ENCODE data around the gene ACBD5. TPM values are rescaled to one million over a fixed set of nuclear protein-coding genes. Genes with fewer than 3 reads are reported as not detected.
"Not testable (repeated sequence)": the region's sequence is repeated elsewhere in the genome, so short reads cannot be mapped to it uniquely, and the experiment has no call there.

Gene ACBD5
- total RNA-seq, 2 experiments from 2014 or later = 10.6 to 14.8 TPM

DNA sequence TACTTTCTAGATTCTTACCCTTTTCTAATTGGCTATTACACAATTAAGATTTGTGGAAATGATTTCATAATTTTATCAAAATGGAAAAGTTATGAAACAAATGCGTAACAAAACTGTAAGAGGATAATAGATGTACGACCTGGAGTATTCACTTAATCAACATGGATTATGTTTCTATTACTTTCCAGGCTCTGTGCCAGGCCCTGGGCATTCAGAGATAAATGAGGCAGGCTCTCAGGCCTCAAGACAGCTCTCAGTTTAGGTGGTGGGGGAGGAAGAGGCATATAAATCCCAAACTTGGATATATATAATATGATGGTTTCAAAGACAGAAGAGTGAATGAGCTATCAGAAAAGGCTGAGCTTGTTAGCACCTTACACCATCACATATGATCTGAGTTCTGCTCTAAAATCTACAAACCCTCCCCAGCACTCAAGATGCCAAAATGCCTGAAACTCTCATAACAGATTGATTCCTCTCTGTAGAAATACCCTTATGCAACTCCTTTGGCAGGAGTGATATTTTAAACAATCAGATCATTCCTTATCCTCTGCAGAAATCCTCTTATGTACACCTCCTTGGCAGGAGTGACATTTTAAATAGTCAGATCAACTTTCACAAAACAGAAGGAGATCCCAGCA lies 42.5 kb downstream of the ACBD5 start:
- Mint-ChIP-seq H3K27me3 (no peaks in the 10 kb centered on the region), H3K27ac (no peak overlapping the region), H3K9me3 (ENCODE audit: low read depth) (no peaks in the 10 kb centered on the region), H3K36me3 (ENCODE audit: low read depth) (peaks cover under 1% of the 10 kb centered on the region), H3K4me1 (no peaks in the 10 kb centered on the region), H3K4me3 (no peak overlapping the region)
- ChIA-PET POLR2A (no interaction called here), CTCF (no interaction called here)
- DNase-seq (no peak), ATAC-seq (no peak)
- intact Hi-C loops (cut with DNase I, micrococcal nuclease) = no loop called here

GRCh38 chr10:27192284-27192683 lies 48.3 kb downstream of the ACBD5 start:
- ATAC-seq (no peak), DNase-seq (no peak)
- H3K4me3 Mint-ChIP-seq = no peak overlapping the region
- H3K4me1 Mint-ChIP-seq = no peaks in the 10 kb centered on the region
- no peak overlapping the region for H3K27ac Mint-ChIP-seq
- intact Hi-C loops (cut with DNase I, micrococcal nuclease) = no loop called here
- no peaks in the 10 kb centered on the region for H3K27me3 Mint-ChIP-seq
- CTCF ChIA-PET = no interaction called here
- H3K9me3 Mint-ChIP-seq (ENCODE audit: low read depth) = no peaks in the 10 kb centered on the region
- peaks cover 3% of the 10 kb centered on the region for H3K36me3 Mint-ChIP-seq (ENCODE audit: low read depth)
- POLR2A ChIA-PET = no interaction called here

GRCh38 chr10:27190508-27190907 lies 50.1 kb downstream of the ACBD5 start:
- intact Hi-C loops (cut with DNase I, micrococcal nuclease) = no loop called here
- ATAC-seq (no peak), DNase-seq (no peak)
- H3K9me3 Mint-ChIP-seq (ENCODE audit: low read depth) = no peaks in the 10 kb centered on the region
- no peaks in the 10 kb centered on the region for H3K4me1 Mint-ChIP-seq
- no peak overlapping the region for H3K4me3 Mint-ChIP-seq
- ChIA-PET CTCF (no interaction called here), POLR2A (no interaction called here)
- peaks cover 13% of the 10 kb centered on the region for H3K36me3 Mint-ChIP-seq (ENCODE audit: low read depth)
- no peaks in the 10 kb centered on the region for H3K27me3 Mint-ChIP-seq
- H3K27ac Mint-ChIP-seq = no peak overlapping the region

DNA sequence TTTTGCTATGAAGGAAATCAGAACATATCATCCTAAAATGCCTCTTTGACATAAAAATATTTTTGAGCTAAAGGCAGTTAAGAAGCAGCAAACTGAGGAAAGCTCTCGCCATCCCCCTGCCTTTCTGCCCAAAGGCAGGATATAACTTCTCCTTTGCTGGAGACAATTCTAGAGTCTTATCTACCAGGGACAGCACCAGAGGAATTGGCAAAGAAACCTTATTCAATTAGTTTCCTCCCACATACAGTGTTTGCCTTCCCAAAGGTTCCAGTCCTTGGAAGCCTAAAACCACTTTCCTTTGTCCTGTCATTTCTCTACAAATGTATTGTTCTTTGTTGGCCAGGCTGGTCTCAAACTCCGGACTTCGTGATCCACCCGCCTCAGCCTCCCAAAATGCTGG lies 51.7 kb downstream of the ACBD5 start:
- Mint-ChIP-seq H3K4me1 (no peaks in the 10 kb centered on the region), H3K27ac (no peak overlapping the region), H3K9me3 (ENCODE audit: low read depth) (no peaks in the 10 kb centered on the region), H3K4me3 (no peak overlapping the region), H3K36me3 (ENCODE audit: low read depth) (peaks cover 25% of the 10 kb centered on the region), H3K27me3 (no peaks in the 10 kb centered on the region)
- POLR2A ChIA-PET = no interaction called here
- CTCF ChIA-PET = interaction anchor here (1.5 kb wide), 1 partner anchor 35 kb away, joined by 5 read pairs; no protein-coding TSS in a partner anchor
- intact Hi-C loops (cut with DNase I, micrococcal nuclease) = loop anchor here in 1 of 2 experiments (10.0 kb wide), 1 partner anchor 1444 kb away; no protein-coding TSS in a partner anchor
- no peak for DNase-seq
- no peak for ATAC-seq

GRCh38 chr10:27188259-27188658 lies 52.3 kb downstream of the ACBD5 start:
- Mint-ChIP-seq H3K36me3 (ENCODE audit: low read depth) (peaks cover 29% of the 10 kb centered on the region), H3K4me3 (no peak overlapping the region), H3K4me1 (no peaks in the 10 kb centered on the region), H3K27ac (no peak overlapping the region), H3K27me3 (no peaks in the 10 kb centered on the region), H3K9me3 (ENCODE audit: low read depth) (no peaks in the 10 kb centered on the region)
- ATAC-seq = no peak
- DNase-seq = no peak
- ChIA-PET POLR2A (no interaction called here), CTCF (interaction anchor here (1.5 kb wide), 1 partner anchor 36 kb away, joined by 5 read pairs; no protein-coding TSS in a partner anchor)
- intact Hi-C loops (cut with DNase I, micrococcal nuclease) = loop anchor here in 1 of 2 experiments (10.0 kb wide), 1 partner anchor 1443 kb away; no protein-coding TSS in a partner anchor

- no peak overlapping the region for H3K4me3 Mint-ChIP-seq
- POLR2A ChIA-PET = interaction anchor here (0.8 kb wide), 1 partner anchor 12 kb away, joined by 5 read pairs; no protein-coding TSS in a partner anchor
- peaks cover 54% of the 10 kb centered on the region for H3K36me3 Mint-ChIP-seq (ENCODE audit: low read depth)
- intact Hi-C loops (cut with DNase I, micrococcal nuclease) = no loop called here
- DNase-seq (no peak), ATAC-seq (no peak)
- CTCF ChIA-PET = interaction anchor here (0.6 to 1.1 kb wide), 2 partner anchors 14 to 145 kb away, joined by 3 read pairs; no protein-coding TSS in a partner anchor
- no peak overlapping the region for H3K27ac Mint-ChIP-seq
- no peaks in the 10 kb centered on the region for H3K9me3 Mint-ChIP-seq (ENCODE audit: low read depth)
- no peaks in the 10 kb centered on the region for H3K27me3 Mint-ChIP-seq
- peaks cover 6% of the 10 kb centered on the region for H3K4me1 Mint-ChIP-seq
Measured at GRCh38 chr10:27169849-27170248, 70.7 kb downstream of the ACBD5 start.

DNA sequence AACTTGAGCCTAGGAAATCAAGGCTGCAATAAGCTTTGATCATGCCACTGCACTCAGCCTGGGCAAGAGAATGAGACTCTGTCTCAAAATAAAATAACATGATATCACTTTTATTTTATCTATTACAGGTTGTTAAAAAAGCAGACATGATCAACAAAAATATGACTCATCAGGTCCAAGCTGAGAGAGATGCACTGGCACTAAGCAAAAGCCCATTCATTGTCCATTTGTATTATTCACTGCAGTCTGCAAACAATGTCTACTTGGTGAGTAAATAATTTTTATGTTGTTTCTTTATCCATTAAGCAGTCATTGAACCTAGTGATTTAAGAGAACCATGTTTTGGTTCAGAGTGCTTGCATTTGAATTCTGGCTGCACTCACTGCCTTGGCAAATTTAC lies 82.2 kb downstream of the ACBD5 start:
- DNase-seq (no peak), ATAC-seq (no peak)
- Mint-ChIP-seq H3K4me3 (no peak overlapping the region), H3K9me3 (ENCODE audit: low read depth) (no peaks in the 10 kb centered on the region), H3K27ac (no peak overlapping the region), H3K4me1 (peaks cover 12% of the 10 kb centered on the region), H3K27me3 (no peaks in the 10 kb centered on the region), H3K36me3 (ENCODE audit: low read depth) (peaks cover 58% of the 10 kb centered on the region)
- intact Hi-C loops (cut with DNase I, micrococcal nuclease) = loop anchor here (5.0 to 10.0 kb wide), 6 partner anchors 206 to 1176 kb away; partner anchors contain the start of genes APBB1IP (in 1 of the 2) and MPP7 (in 1 of the 2)
- ChIA-PET CTCF (no interaction called here), POLR2A (interaction anchor here (0.8 to 1.0 kb wide), 2 partner anchors 11 to 57 kb away, joined by 3 to 5 read pairs; no protein-coding TSS in a partner anchor)

GRCh38 chr10:27157150-27157549 lies 83.4 kb downstream of the ACBD5 start:
- intact Hi-C loops (cut with DNase I, micrococcal nuclease) = loop anchor here (5.0 to 10.0 kb wide), 6 partner anchors 208 to 1178 kb away; partner anchors contain the start of genes APBB1IP (in 1 of the 2) and MPP7 (in 1 of the 2)
- Mint-ChIP-seq H3K27me3 (no peaks in the 10 kb centered on the region), H3K4me1 (peaks cover 21% of the 10 kb centered on the region), H3K36me3 (ENCODE audit: low read depth) (peaks cover 58% of the 10 kb centered on the region), H3K27ac (peak overlapping the region; percentile 84), H3K9me3 (ENCODE audit: low read depth) (no peaks in the 10 kb centered on the region), H3K4me3 (peak overlapping the region; percentile 94)
- ATAC-seq (no peak), DNase-seq (no peak)
- CTCF ChIA-PET = no interaction called here
- POLR2A ChIA-PET = interaction anchor here (0.6 kb wide), 1 partner anchor 434 kb away, joined by 3 read pairs; no protein-coding TSS in a partner anchor

- CTCF ChIA-PET = interaction anchor here (0.6 kb wide), 1 partner anchor 67 kb away, joined by 3 read pairs; no protein-coding TSS in a partner anchor
- H3K9me3 Mint-ChIP-seq (ENCODE audit: low read depth); H3K27me3 Mint-ChIP-seq; ATAC-seq: not testable (repeated sequence)
- POLR2A ChIA-PET = interaction anchor here (0.6 to 0.7 kb wide), 2 partner anchors 146 to 433 kb away, joined by 3 read pairs; no protein-coding TSS in a partner anchor
- Mint-ChIP-seq H3K27ac (peak overlapping the region; percentile 99), H3K4me3 (peak overlapping the region; percentile 94), H3K36me3 (ENCODE audit: low read depth) (peaks cover 54% of the 10 kb centered on the region), H3K4me1 (peaks cover 24% of the 10 kb centered on the region)
- peak; percentile 11 for DNase-seq
- intact Hi-C loops (cut with DNase I, micrococcal nuclease) = loop anchor here (5.0 to 10.0 kb wide), 6 partner anchors 208 to 1178 kb away; partner anchors contain the start of genes APBB1IP (in 1 of the 2) and MPP7 (in 1 of the 2)
Measured at GRCh38 chr10:27156566-27156965, 84.0 kb downstream of the ACBD5 start.

- intact Hi-C loops (cut with DNase I, micrococcal nuclease) = loop anchor here (1.0 to 10.0 kb wide), 12 partner anchors 55 to 1378 kb away; partner anchors contain the start of genes RAB18 (in 2 of the 2), ANKRD26 (in 1 of the 2), APBB1IP (in 1 of the 2) and MPP7 (in 1 of the 2)
- Mint-ChIP-seq H3K36me3 (ENCODE audit: low read depth) (peaks cover 55% of the 10 kb centered on the region), H3K9me3 (ENCODE audit: low read depth) (no peaks in the 10 kb centered on the region), H3K4me1 (peaks cover 34% of the 10 kb centered on the region), H3K27ac (peak within 1 kb of the TSS; percentile 99), H3K27me3 (no peaks in the 10 kb centered on the region), H3K4me3 (peak within 1 kb of the TSS; percentile 94)
- DNase-seq (peak; percentile 97), ATAC-seq (peak; percentile 77)
- POLR2A ChIA-PET = interaction anchor here (2.2 kb wide), 1 partner anchor 54 kb away, joined by 23 read pairs; the partner anchor contains the start of gene ANKRD26
- CTCF ChIA-PET = interaction anchor here (1.4 to 2.3 kb wide), 3 partner anchors 15 to 294 kb away, joined by 3 to 7 read pairs (median 7); partner anchors contain the start of gene ABI1
Measured at GRCh38 chr10:27155066-27155754, 85.4 kb downstream of the ACBD5 start, which contains the start of gene MASTL. Gene MASTL, plus strand, starts transcription at chr10:27155352. Its CDS starts 75 bp downstream, at chr10:27155427.

GRCh38 chr10:27153845-27154193 lies 86.8 kb downstream of the ACBD5 start:
- peak overlapping the region; percentile 99 for H3K27ac Mint-ChIP-seq
- H3K9me3 Mint-ChIP-seq (ENCODE audit: low read depth) = no peaks in the 10 kb centered on the region
- POLR2A ChIA-PET = interaction anchor here (0.6 to 2.2 kb wide), 11 partner anchors 10 to 1181 kb away, joined by 3 to 23 read pairs (median 5); partner anchors contain the start of genes ACBD5, ANKRD26 and RAB18
- H3K27me3 Mint-ChIP-seq = no peaks in the 10 kb centered on the region
- intact Hi-C loops (cut with DNase I, micrococcal nuclease) = loop anchor here (1.0 to 10.0 kb wide), 10 partner anchors 54 to 1379 kb away; partner anchors contain the start of genes ANKRD26 (in 1 of the 2), PDSS1 (in 1 of the 2), RAB18 (in 1 of the 2) and WAC (in 1 of the 2)
- H3K4me1 Mint-ChIP-seq = peaks cover 42% of the 10 kb centered on the region
- CTCF ChIA-PET = interaction anchor here (1.0 to 2.3 kb wide), 8 partner anchors 8 to 293 kb away, joined by 3 to 10 read pairs (median 5); partner anchors contain the start of gene ABI1
- ATAC-seq (peak; percentile 9), DNase-seq (peak; percentile 51)
- H3K4me3 Mint-ChIP-seq = peak overlapping the region; percentile 94
- peaks cover 59% of the 10 kb centered on the region for H3K36me3 Mint-ChIP-seq (ENCODE audit: low read depth)
